GM21390 (cell line): ENCODE data around the gene TMEM80.

Source experiments
- ATAC-seq: cut with Tn5 transposase; IDR thresholded peaks from one replicate; pipeline ENCODE4 v1.9.1; 2021; ENCODE audit not compliant: unreplicated experiment

Gene TMEM80

GRCh38 chr11:742571-743201 is 47.1 kb downstream of the TMEM80 start:
- ATAC-seq: no peak

- no peak for ATAC-seq
These were observed 49.8 kb downstream of the TMEM80 start for GRCh38 chr11:745428-745827.

DNA sequence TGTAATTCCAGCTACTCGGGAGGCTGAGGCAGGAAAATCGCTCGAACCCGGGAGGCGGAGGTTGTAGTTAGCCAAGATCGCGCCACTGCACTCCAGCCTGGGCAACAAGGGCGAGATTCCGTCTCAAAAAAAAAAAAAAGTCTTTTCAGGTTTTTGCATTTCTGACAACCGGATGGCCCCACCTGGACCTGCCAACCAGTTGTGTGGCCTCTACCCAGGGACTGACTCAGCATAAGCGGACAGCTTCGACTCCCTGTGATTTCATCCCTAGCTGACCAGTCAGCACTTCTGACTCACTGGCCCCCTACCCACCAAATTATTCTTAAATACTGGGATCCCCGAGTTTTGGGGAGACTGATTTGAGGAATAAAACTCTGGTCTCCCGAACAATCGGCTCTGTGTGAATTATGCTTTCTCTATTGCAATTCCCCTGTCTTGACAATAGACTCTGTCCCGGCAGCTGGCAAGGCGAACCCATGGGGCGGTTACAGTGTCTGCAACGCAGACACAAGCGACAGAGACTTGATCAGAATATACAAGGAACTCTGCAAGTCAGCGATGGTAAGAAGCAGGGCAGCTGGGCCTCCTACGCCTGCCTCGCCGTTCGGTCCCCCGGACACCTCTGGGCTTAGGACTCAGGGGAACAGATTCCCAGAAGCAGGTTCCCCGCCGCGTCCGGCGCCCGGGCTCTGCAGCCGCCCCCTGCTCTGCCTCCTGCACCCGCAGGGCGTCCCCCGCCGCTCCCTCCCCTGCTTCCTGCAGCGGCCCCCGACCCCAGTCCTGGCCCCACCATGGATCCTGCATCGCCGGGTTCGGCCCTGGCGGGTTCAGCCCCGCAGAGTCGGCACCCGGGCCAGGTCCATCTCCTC is 50.9 kb downstream of the TMEM80 start:
- peak; percentile 33 for ATAC-seq

DNA sequence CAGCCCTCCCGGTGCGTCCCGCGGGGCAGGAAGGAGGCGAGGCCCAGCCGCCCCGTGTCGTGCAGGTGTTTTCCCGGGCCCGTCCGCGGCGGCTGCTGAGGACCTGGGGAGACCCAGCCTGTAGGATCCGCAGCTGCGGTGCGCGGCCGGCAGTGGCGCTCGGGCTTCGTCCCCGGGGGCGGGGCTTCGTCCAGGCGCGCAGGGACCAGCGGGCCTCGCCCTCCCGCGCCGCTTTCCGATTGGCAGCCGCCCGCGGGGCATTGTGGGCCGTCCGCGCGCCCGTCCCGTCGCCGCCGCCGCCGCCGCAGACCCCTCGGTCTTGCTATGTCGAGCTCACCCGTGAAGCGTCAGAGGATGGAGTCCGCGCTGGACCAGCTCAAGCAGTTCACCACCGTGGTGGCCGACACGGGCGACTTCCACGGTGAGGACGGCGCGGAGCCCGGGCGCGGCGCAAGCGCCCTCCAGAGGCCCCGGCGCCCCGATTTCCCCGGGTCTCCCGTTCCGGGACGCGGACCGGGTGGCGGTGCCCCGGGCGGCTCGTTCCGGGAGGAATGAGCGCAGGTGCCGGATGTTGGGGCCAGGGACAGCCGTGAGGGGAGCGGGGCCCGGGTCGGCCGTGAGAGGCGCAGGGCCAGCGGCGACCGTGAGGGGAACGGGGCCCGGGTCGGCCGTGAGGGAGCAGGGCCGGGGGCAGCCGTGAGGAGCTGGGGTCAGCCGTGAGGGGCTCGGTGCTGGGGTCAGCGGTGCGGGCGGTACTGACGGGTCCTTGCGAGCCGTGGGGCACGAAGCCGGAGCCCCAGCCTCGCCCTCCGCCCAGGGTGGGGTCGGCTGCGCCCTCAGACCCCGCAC is 51.8 kb downstream of the TMEM80 start, which contains the start of gene TALDO1:
TALDO1 (plus strand) TSS at position 307 of the 849 bp plus-strand sequence; CDS start at position 325, 18 bp downstream.
- peak; percentile 87 for ATAC-seq

DNA sequence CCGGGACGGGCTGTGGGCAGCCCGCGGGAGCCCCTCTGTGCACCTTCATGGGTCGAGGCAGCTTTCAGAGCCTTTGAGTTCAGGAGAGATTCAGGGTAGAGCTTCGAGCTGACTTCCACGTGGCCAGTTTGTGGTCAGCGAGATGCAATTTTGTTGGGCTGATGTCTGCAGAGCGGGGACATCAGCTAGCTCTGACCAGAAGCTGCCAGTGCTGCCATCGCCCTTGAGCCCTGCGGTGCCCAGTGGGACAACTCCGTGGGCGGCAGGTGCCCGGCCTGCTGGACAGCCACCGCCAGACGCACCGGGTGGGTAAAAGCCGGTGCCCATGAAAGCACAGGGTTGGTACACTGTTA is 52.4 kb downstream of the TMEM80 start:
- ATAC-seq: peak; percentile 15

DNA sequence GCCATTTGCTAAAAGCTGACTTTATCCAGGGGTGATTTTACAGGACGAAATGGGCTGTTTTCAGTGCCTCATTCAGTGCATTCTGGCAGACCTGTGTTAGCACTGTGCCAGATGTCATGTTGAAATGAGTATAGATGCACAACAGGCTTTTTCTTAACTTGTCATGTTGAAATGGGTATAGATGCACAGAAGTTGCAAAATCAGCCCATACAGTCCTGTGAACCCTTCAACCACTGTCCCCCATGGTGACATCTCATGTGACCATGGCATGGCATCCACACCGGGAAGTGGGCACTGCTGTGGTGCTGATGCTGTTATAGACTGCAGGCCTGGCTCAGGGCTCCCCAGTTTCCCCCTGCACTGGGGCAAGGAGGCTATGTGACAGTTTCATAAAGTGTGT is 54.1 kb downstream of the TMEM80 start:
- ATAC-seq: no peak
